ENCODE measurements around the gene LIMCH1.
"Not testable (repeated sequence)": the region's sequence is repeated elsewhere in the genome, so short reads cannot be mapped to it uniquely, and the experiment has no call there.

LIMCH1 gene

GRCh38 chr4:41639291-41639690 lies 101.3 kb downstream of the LIMCH1 start:
- no peak for DNase-seq (ENCODE audit: extremely low read depth, insufficient read length)
- TF ChIP-seq CTCF (IDR thresholded peaks at IDR 0.05; ENCODE audit: insufficient read depth, low read length, poor library complexity, severe bottlenecking): no peak
- no peaks in the 10 kb centered on the region; the same call in 1 of the 2 replicates for H3K27me3 ChIP-seq (replicated peaks; ENCODE audit: control insufficient read depth, insufficient read depth, low read length)

GRCh38 chr4:41640906-41641305 lies 102.9 kb downstream of the LIMCH1 start:
- Histone ChIP-seq H3K27me3 (replicated peaks; ENCODE audit: control insufficient read depth, insufficient read depth, low read length) (no peaks in the 10 kb centered on the region; the same call in 1 of the 2 replicates), H3K36me3 (ENCODE audit: control insufficient read depth, insufficient read depth, low read length) (no peaks in the 10 kb centered on the region), H3K4me3 (replicated peaks; ENCODE audit: low read depth, low read length) (no peak overlapping the region)
- no peak for TF ChIP-seq CTCF (IDR thresholded peaks at IDR 0.05; ENCODE audit: insufficient read depth, low read length, poor library complexity, severe bottlenecking)
- DNase-seq (ENCODE audit: extremely low read depth, insufficient read length): no peak

More at GRCh38 chr4:41639291-41639690, 101.3 kb downstream of the LIMCH1 start:
- H3K4me3 ChIP-seq (replicated peaks; ENCODE audit: low read depth, low read length): no peak overlapping the region
- no peaks in the 10 kb centered on the region for H3K36me3 ChIP-seq (ENCODE audit: control insufficient read depth, insufficient read depth, low read length)

- DNase-seq (ENCODE audit: extremely low read depth, insufficient read length); H3K36me3 ChIP-seq (ENCODE audit: control insufficient read depth, insufficient read depth, low read length); H3K27me3 ChIP-seq (replicated peaks; ENCODE audit: control insufficient read depth, insufficient read depth, low read length); H3K4me3 ChIP-seq (replicated peaks; ENCODE audit: low read depth, low read length): not testable (repeated sequence)
Measured at GRCh38 chr4:41642746-41643145, 104.8 kb downstream of the LIMCH1 start.

GRCh38 chr4:41643331-41643730 lies 105.4 kb downstream of the LIMCH1 start:
- Histone ChIP-seq H3K36me3 (ENCODE audit: control insufficient read depth, insufficient read depth, low read length) (no peaks in the 10 kb centered on the region), H3K27me3 (replicated peaks; ENCODE audit: control insufficient read depth, insufficient read depth, low read length) (no peaks in the 10 kb centered on the region; the same call in 1 of the 2 replicates), H3K4me3 (replicated peaks; ENCODE audit: low read depth, low read length) (no peak overlapping the region)
- DNase-seq (ENCODE audit: extremely low read depth, insufficient read length): no peak
- TF ChIP-seq CTCF (IDR thresholded peaks at IDR 0.05; ENCODE audit: insufficient read depth, low read length, poor library complexity, severe bottlenecking): no peak

- peak; percentile 25 for TF ChIP-seq CTCF (IDR thresholded peaks at IDR 0.05; ENCODE audit: insufficient read depth, low read length, poor library complexity, severe bottlenecking)
- H3K4me3 ChIP-seq (replicated peaks; ENCODE audit: low read depth, low read length): no peak overlapping the region
- peak; percentile 32 for DNase-seq (ENCODE audit: extremely low read depth, insufficient read length)
Measured at GRCh38 chr4:41644288-41644914, 106.4 kb downstream of the LIMCH1 start.

GRCh38 chr4:41644915-41645295 lies 106.9 kb downstream of the LIMCH1 start:
- Histone ChIP-seq H3K36me3 (ENCODE audit: control insufficient read depth, insufficient read depth, low read length) (no peaks in the 10 kb centered on the region), H3K4me3 (replicated peaks; ENCODE audit: low read depth, low read length) (no peak overlapping the region), H3K27me3 (replicated peaks; ENCODE audit: control insufficient read depth, insufficient read depth, low read length) (no peaks in the 10 kb centered on the region; the same call in 1 of the 2 replicates)
- no peak for TF ChIP-seq CTCF (IDR thresholded peaks at IDR 0.05; ENCODE audit: insufficient read depth, low read length, poor library complexity, severe bottlenecking)
- no peak for DNase-seq (ENCODE audit: extremely low read depth, insufficient read length)

More at GRCh38 chr4:41644288-41644914, 106.4 kb downstream of the LIMCH1 start:
- Histone ChIP-seq H3K36me3 (ENCODE audit: control insufficient read depth, insufficient read depth, low read length) (no peaks in the 10 kb centered on the region), H3K27me3 (replicated peaks; ENCODE audit: control insufficient read depth, insufficient read depth, low read length) (no peaks in the 10 kb centered on the region; the same call in 1 of the 2 replicates)

Measured in GM06990 (cell line).